Body of pancreas (tissue), 4 donors: ENCODE data around the gene OR2T27.

Experiments
- POLR2A ChIP-seq, 3 donors: fragments of 450-650 bp; IDR thresholded peaks; one replicate each; pipeline ENCODE4 v1.6.1; 2016; ENCODE audit warnings: antibody characterized with exemption in 3 of 3, mild to moderate bottlenecking in 2 of 3
- TF ChIP-seq, protein P1 (sequence below), 7 experiments: fragments of 450-650 bp in 4 of 7; fragments of 200-600 bp in 3 of 7; sonication (generic) in 3 of 7; IDR thresholded peaks; one replicate each; pipeline ENCODE4 v1.5.1; 2016 to 2019; ENCODE audit warnings: antibody characterized with exemption in 7 of 7

- TF ChIP-seq POLR2A (IDR thresholded peaks at IDR 0.05): no peak
- TF ChIP-seq, protein P1, sequence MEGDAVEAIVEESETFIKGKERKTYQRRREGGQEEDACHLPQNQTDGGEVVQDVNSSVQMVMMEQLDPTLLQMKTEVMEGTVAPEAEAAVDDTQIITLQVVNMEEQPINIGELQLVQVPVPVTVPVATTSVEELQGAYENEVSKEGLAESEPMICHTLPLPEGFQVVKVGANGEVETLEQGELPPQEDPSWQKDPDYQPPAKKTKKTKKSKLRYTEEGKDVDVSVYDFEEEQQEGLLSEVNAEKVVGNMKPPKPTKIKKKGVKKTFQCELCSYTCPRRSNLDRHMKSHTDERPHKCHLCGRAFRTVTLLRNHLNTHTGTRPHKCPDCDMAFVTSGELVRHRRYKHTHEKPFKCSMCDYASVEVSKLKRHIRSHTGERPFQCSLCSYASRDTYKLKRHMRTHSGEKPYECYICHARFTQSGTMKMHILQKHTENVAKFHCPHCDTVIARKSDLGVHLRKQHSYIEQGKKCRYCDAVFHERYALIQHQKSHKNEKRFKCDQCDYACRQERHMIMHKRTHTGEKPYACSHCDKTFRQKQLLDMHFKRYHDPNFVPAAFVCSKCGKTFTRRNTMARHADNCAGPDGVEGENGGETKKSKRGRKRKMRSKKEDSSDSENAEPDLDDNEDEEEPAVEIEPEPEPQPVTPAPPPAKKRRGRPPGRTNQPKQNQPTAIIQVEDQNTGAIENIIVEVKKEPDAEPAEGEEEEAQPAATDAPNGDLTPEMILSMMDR (IDR thresholded peaks at IDR 0.05): no peak
These were observed 27.1 kb downstream of the OR2T27 start for GRCh38 chr1:248627971-248628844.
